HG03108 (cell line): Measurements from ENCODE around the gene FAM107B.
"Not testable (repeated sequence)": the region's sequence is repeated elsewhere in the genome, so short reads cannot be mapped to it uniquely, and the experiment has no call there.

Source experiments
- ATAC-seq: cut with Tn5 transposase; IDR thresholded peaks from one replicate; pipeline ENCODE4 v1.9.1; 2021; ENCODE audit warnings: moderate library complexity; ENCODE audit not compliant: unreplicated experiment

The FAM107B gene

GRCh38 chr10:14639637-14640036 is 135.1 kb downstream of the FAM107B start:
- ATAC-seq = no peak

GRCh38 chr10:14635043-14635710 is 139.5 kb downstream of the FAM107B start:
- ATAC-seq = no peak

GRCh38 chr10:14634572-14634971 is 140.1 kb downstream of the FAM107B start:
- ATAC-seq = not testable (repeated sequence)

- no peak for ATAC-seq
Measured at GRCh38 chr10:14625765-14626525, 148.8 kb downstream of the FAM107B start.

- no peak for ATAC-seq
Measured at GRCh38 chr10:14625192-14625631, 149.5 kb downstream of the FAM107B start.

- ATAC-seq = no peak
Measured at GRCh38 chr10:14624600-14624999, 150.1 kb downstream of the FAM107B start.

- ATAC-seq = no peak
Measured at GRCh38 chr10:14623931-14624330, 150.8 kb downstream of the FAM107B start.

- ATAC-seq = no peak
Measured at GRCh38 chr10:14621037-14621436, 153.7 kb downstream of the FAM107B start.

- no peak for ATAC-seq
Measured at GRCh38 chr10:14618674-14619073, 156.0 kb downstream of the FAM107B start.

- no peak for ATAC-seq
Measured at GRCh38 chr10:14617852-14618251, 156.8 kb downstream of the FAM107B start.

- no peak for ATAC-seq
Measured at GRCh38 chr10:14616955-14617730, 157.6 kb downstream of the FAM107B start.

GRCh38 chr10:14616465-14616864 is 158.2 kb downstream of the FAM107B start:
- ATAC-seq = no peak

GRCh38 chr10:14613588-14613920 is 161.1 kb downstream of the FAM107B start:
- ATAC-seq = no peak

- no peak for ATAC-seq
Measured at GRCh38 chr10:14612873-14613587, 161.7 kb downstream of the FAM107B start.

- peak; percentile 62 for ATAC-seq
Measured at GRCh38 chr10:14611968-14612693, 162.6 kb downstream of the FAM107B start.

- no peak for ATAC-seq
Measured at GRCh38 chr10:14609178-14609577, 165.5 kb downstream of the FAM107B start.

GRCh38 chr10:14608381-14609001 is 166.2 kb downstream of the FAM107B start:
- ATAC-seq = no peak

- no peak for ATAC-seq
Measured at GRCh38 chr10:14606633-14607032, 168.1 kb downstream of the FAM107B start.

GRCh38 chr10:14605231-14605925 is 169.3 kb downstream of the FAM107B start:
- peak; percentile 44 for ATAC-seq
